NCI-H524 treated with DMSO at 0.1 percent for 48 hours (cell line): Measurements from ENCODE around the gene IZUMO3.
A peak's percentile ranks its signal among the peaks of the same experiment; 100 is the strongest.
"Not testable (repeated sequence)": the region's sequence is repeated elsewhere in the genome, so short reads cannot be mapped to it uniquely, and the experiment has no call there.

Source experiments
- DNase-seq: peaks from one replicate; lab custom pipeline; 2025; lab: John Stamatoyannopoulos, UW

Gene IZUMO3

GRCh38 chr9:24545847-24546522 lies at the start of gene IZUMO3:
Gene IZUMO3, minus strand, starts transcription at chr9:24545897. Its CDS starts 248 bp downstream, at chr9:24545649.
- DNase-seq = no peak

- DNase-seq = no peak
Measured at GRCh38 chr9:24594234-24594850, 48.6 kb upstream of the IZUMO3 start.

DNA sequence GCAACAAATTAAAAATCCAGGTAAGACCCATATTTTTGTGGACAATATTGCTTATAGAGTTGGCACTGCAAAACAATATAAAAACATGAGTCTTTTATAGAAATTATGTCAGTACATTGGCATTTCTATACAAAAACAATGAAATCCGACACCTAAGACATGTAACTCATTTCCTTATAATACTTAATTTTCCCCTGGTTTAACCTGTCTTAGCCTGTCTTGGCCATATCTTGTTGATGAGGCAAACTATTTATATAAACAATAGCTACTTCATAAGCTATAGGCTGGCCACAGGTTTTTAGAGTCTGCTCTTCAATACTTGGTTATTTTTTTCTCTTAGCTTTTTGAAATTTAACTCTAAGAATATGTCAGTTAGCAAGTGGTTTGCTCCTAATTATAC lies 44.7 kb upstream of the IZUMO3 start:
- no peak for DNase-seq

DNA sequence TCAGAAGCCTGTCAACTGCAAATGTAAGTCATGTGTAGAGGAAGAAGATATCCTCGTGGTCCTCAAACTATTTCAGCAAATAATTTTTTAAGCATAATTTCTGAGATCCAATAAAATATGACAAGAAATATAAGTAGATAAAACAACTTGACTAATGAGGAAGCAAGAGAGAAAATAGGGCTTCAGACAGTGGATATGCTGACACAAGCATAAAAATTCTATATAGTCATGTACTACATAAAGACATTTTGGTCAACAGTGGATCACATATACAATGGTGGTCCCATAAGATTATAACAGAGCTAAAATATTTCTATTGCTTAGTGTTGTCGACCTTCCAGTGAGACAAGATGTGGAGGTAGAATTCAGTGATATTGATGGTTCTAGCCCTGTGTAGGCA lies 42.2 kb upstream of the IZUMO3 start:
- no peak for DNase-seq

GRCh38 chr9:24582146-24583126 lies 36.7 kb upstream of the IZUMO3 start:
- DNase-seq = no peak

- DNase-seq = not testable (repeated sequence)
Measured at GRCh38 chr9:24580005-24580404, 34.3 kb upstream of the IZUMO3 start.

- no peak for DNase-seq
Measured at GRCh38 chr9:24572406-24572805, 26.7 kb upstream of the IZUMO3 start.

DNA sequence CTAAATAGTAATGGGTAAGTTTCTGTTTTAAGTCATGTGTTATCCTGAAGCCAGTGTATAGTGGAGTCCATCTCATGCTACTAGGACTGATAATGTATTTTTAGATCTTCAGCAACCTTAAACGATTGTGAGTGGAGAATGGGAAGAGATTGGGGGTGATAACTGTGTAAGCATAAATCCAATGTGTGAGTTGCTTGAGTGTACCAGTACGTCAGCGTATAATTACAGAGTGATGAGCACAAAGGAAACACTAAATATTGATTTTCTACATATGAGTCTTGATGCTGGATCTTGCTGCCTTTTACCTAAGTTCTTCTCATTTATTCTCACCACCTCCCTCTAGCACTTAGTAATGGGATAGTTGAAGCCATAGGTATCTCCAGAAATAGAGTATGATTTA lies 16.3 kb upstream of the IZUMO3 start:
- no peak for DNase-seq

DNA sequence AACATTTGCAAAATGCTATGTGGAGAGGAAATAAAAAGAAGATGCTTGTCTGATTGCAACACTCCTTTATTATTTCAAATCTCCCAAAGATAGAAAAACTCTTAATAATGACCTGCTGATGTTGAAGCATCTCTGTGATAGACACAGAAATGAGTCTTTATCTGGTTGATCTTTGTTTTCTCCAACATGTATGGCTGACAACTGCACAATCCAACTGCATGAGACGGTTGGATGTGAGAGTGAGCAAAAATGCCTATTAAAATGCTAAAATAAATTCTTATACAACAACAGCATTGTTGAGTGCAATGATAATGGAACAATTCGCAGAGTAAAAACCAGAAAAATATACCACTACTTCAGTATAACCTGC lies 7.5 kb upstream of the IZUMO3 start:
- DNase-seq = no peak

GRCh38 chr9:24552526-24553182 lies 7.0 kb upstream of the IZUMO3 start:
- DNase-seq = no peak

DNA sequence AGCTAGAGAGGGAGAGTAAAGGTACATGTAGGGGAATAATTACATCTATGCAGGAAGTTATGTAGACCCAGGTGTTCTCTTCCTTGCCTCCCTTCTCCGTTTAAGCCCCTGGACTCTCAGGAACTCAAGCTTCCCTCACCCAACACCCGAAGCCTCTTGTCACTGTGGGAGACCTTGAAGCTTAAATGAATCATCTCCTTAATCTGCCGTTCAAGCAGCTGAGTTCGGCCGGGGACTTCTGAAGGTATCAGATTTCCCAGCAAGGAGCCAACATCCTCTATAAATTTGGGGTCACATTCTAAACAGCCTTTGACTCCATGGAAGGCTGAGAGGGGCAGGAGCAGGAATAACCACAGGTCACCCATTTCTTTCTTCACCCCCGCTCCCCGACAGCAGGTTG lies 412 bp downstream of the IZUMO3 start:
- DNase-seq = no peak

- DNase-seq = no peak
Measured at GRCh38 chr9:24518545-24518944, 27.2 kb downstream of the IZUMO3 start.

DNA sequence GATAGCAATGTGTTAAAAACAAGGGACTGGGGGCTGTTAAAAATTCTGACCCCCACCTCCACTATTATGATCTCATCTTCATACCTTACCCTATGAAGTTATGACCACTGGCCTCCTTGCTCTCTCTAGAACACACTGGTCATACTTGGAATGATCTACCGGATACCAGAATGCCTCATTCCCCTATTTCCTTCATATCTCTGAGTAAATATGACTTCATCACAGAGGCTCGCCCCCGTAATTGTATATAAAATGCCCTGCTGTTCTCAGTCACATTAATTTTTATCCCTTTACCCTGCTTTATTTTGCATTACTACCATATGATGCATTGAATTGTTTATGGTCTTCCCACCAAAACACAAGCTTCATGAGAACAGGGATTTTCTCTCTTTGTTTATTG lies 29.2 kb downstream of the IZUMO3 start:
- no peak for DNase-seq

DNA sequence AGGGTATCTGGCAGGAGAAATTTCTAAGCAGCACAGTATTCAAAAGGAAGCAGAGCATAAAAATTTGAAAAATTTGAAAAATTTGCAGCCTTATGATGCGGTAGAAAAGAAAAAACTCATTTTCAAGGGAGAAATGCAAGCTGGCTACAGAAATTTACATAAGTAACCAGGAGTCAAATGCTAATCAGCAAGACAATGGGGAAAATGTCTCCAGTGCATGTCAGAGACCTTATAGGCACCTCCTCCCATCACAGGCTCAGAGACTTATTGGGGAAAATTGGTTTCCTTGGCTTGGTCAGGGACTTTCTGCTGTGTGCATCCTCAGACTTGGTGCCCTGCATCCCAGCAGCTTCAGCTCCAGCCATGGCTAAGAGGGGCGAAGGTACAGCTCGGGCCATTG lies 35.8 kb downstream of the IZUMO3 start:
- no peak for DNase-seq

GRCh38 chr9:24504521-24504920 lies 41.2 kb downstream of the IZUMO3 start:
- no peak for DNase-seq

GRCh38 chr9:24502206-24502937 lies 43.3 kb downstream of the IZUMO3 start:
- peak; percentile 87 for DNase-seq

GRCh38 chr9:24500761-24501160 lies 44.9 kb downstream of the IZUMO3 start:
- DNase-seq = no peak

GRCh38 chr9:24498632-24499031 lies 47.1 kb downstream of the IZUMO3 start:
- DNase-seq = no peak

DNA sequence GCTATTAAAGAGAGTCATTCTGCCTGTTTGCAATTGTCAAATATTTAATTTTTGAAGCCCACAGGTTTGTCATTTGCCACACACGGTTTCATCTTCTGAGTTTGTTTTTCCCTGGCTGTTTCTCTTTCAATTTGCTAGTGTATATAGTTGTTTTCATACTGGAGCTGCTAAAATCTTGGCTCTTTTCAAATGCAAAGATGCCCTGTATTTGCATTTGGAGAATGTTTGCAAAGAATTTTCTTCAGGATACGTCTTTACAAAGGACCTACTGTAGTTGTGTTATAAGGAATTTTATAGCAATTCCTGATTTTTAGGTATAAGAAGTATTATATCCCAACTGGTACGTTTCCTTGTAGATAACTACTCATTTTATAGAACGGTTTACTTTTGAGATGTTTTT lies 48.0 kb downstream of the IZUMO3 start:
- no peak for DNase-seq
